Omental fat pad (tissue), 4 donors: ENCODE results near the gene MOB3B. TPM values are rescaled to one million over a fixed set of nuclear protein-coding genes. Genes with fewer than 3 reads are reported as not detected.

Experiments used
- ATAC-seq: fragments of 150-250 bp; one replicate; pipeline ENCODE4 v1.9.1; 2016; ENCODE audit warnings: mild to moderate bottlenecking, moderate library complexity; ENCODE audit not compliant: low FRiP score
- DNase-seq: peaks from one replicate; pipeline ENCODE4 v3.0.0-alpha.2; 2019; ENCODE audit warnings: low spot score
- CTCF ChIP-seq, 3 donors: fragments of 450-650 bp; IDR thresholded peaks; one replicate each; pipeline ENCODE4 v1.5.1; 2016 to 2017; ENCODE audit warnings: antibody characterized with exemption in 3 of 3, mild to moderate bottlenecking in 3 of 3, moderate library complexity in 2 of 3
- total RNA-seq, 4 donors: library from RNA; depleted of rRNA; stranded (reverse); fragments of >200 nt; gene quantifications; one replicate each; pipeline ENCODE4 v1.1.0, GENCODE V29; 2016

The MOB3B gene
- total RNA-seq, 4 donors from 2014 or later = 7.9 to 11.5 (median 9.4) TPM

GRCh38 chr9:27297050-27297449 is 232.6 kb downstream of the MOB3B start, which contains the start of gene EQTN:
Gene EQTN (minus strand): TSS chr9:27297150. CDS start chr9:27297055, 95 bp downstream.
- no peak for DNase-seq
- no peak for ATAC-seq
- no peak for TF ChIP-seq CTCF (IDR thresholded peaks at IDR 0.05)

GRCh38 chr9:27293996-27294395 is 235.6 kb downstream of the MOB3B start:
- no peak for TF ChIP-seq CTCF (IDR thresholded peaks at IDR 0.05)
- DNase-seq (no peak), ATAC-seq (no peak)

- no peak for TF ChIP-seq CTCF (IDR thresholded peaks at IDR 0.05)
- DNase-seq = no peak
- ATAC-seq = no peak
Observed at GRCh38 chr9:27292659-27293405, 236.8 kb downstream of the MOB3B start.

GRCh38 chr9:27291292-27291691 is 238.3 kb downstream of the MOB3B start:
- TF ChIP-seq CTCF (IDR thresholded peaks at IDR 0.05) = no peak
- DNase-seq = no peak
- ATAC-seq = no peak

- TF ChIP-seq CTCF (IDR thresholded peaks at IDR 0.05) = no peak
- no peak for DNase-seq
- no peak for ATAC-seq
Observed at GRCh38 chr9:27282269-27282668, 247.3 kb downstream of the MOB3B start.

GRCh38 chr9:27280860-27281259 is 248.8 kb downstream of the MOB3B start:
- ATAC-seq = no peak
- no peak for TF ChIP-seq CTCF (IDR thresholded peaks at IDR 0.05)

GRCh38 chr9:27280249-27280648 is 249.4 kb downstream of the MOB3B start:
- no peak for TF ChIP-seq CTCF (IDR thresholded peaks at IDR 0.05)
- no peak for DNase-seq
- no peak for ATAC-seq

More at GRCh38 chr9:27280860-27281259, 248.8 kb downstream of the MOB3B start:
- DNase-seq = no peak
